ENCODE measurements around the gene ZFR2. TPM values are rescaled to one million over a fixed set of nuclear protein-coding genes. Genes with fewer than 3 reads are reported as not detected.

ZFR2 gene
- polyA plus RNA-seq, 3 donors, result not detected

DNA sequence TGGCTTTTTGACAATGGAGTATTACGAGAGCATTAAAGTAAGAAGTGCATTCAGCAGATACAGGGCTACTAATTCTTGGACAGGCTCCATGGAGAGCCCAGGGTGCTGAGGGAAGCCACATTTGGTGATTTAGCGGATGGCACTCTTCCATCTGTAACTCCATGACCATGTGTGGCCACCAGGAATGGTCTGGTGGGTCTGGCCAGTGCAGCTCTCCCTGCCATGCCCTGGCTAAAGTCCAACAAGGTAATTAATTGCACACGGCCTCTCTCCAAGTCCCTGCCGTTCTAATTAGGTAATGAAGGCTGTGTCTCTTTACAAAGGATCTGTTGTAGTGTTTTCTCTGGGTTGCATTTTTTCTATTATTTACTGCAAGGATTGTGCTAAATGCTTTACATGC, 4.3 kb upstream of the ZFR2 start:
- Mint-ChIP-seq H3K4me1 (no peaks in the 10 kb centered on the region), H3K36me3 (peaks cover 6 to 9% of the 10 kb centered on the region in 2 donors), H3K4me3 (no peak overlapping the region), H3K9me3 (peaks cover 8 to 21% (median 16%) of the 10 kb centered on the region in 7 donors), H3K27me3 (ENCODE audit: low read depth in 3 of 3) (peaks cover 30 to 41% (median 33%) of the 10 kb centered on the region in 3 donors), H3K27ac (no peak overlapping the region)
- Histone ChIP-seq H3K79me2 (ENCODE audit: insufficient read depth, low read length) (no peaks in the 10 kb centered on the region), H2AFZ (ENCODE audit: insufficient read depth, low read depth, low read length, poor library complexity, severe bottlenecking) (no peak overlapping the region), H3K27me3 (ENCODE audit: control insufficient read depth in 2 of 2, insufficient read depth in 2 of 2, low read length in 2 of 2) (peaks cover 5 to 22% of the 10 kb centered on the region in 2 donors), H4K20me1 (ENCODE audit: insufficient read depth, low read length) (no peaks in the 10 kb centered on the region), H3K9ac (ENCODE audit: insufficient read depth, low read length, poor library complexity, severe bottlenecking) (no peak overlapping the region), H3K9me3 (replicated peaks in 1 of 2; ENCODE audit: control insufficient read depth in 1 of 2, insufficient read depth in 1 of 2, low read length in 2 of 2) (peaks cover 11 to 14% of the 10 kb centered on the region in 2 donors), H3K4me3 (replicated peaks in 1 of 3; ENCODE audit: low read depth in 2 of 3, low read length in 3 of 3) (no peak overlapping the region), H3K27ac (ENCODE audit: low read depth in 1 of 2, low read length in 2 of 2) (no peak overlapping the region), H3K36me3 (replicated peaks in 1 of 2; ENCODE audit: control insufficient read depth in 1 of 2, insufficient read depth in 2 of 2, low read length in 2 of 2) (no peaks in the 10 kb centered on the region), H3K4me1 (ENCODE audit: control insufficient read depth in 1 of 2, insufficient read depth in 2 of 2, low read length in 2 of 2) (no peaks in the 10 kb centered on the region), H3K4me2 (replicated peaks; ENCODE audit: extremely low read depth, low read length, poor library complexity, severe bottlenecking) (no peak overlapping the region)
- intact Hi-C loops (cut with micrococcal nuclease), result no loop called here
- TF ChIP-seq, protein P1, sequence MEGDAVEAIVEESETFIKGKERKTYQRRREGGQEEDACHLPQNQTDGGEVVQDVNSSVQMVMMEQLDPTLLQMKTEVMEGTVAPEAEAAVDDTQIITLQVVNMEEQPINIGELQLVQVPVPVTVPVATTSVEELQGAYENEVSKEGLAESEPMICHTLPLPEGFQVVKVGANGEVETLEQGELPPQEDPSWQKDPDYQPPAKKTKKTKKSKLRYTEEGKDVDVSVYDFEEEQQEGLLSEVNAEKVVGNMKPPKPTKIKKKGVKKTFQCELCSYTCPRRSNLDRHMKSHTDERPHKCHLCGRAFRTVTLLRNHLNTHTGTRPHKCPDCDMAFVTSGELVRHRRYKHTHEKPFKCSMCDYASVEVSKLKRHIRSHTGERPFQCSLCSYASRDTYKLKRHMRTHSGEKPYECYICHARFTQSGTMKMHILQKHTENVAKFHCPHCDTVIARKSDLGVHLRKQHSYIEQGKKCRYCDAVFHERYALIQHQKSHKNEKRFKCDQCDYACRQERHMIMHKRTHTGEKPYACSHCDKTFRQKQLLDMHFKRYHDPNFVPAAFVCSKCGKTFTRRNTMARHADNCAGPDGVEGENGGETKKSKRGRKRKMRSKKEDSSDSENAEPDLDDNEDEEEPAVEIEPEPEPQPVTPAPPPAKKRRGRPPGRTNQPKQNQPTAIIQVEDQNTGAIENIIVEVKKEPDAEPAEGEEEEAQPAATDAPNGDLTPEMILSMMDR (IDR thresholded peaks at IDR 0.05), result no peak
- DNase-seq, result no peak
- 100% methylated on average over 2 of the region's 4 CpGs for WGBS (ENCODE audit: insufficient coverage)

DNA sequence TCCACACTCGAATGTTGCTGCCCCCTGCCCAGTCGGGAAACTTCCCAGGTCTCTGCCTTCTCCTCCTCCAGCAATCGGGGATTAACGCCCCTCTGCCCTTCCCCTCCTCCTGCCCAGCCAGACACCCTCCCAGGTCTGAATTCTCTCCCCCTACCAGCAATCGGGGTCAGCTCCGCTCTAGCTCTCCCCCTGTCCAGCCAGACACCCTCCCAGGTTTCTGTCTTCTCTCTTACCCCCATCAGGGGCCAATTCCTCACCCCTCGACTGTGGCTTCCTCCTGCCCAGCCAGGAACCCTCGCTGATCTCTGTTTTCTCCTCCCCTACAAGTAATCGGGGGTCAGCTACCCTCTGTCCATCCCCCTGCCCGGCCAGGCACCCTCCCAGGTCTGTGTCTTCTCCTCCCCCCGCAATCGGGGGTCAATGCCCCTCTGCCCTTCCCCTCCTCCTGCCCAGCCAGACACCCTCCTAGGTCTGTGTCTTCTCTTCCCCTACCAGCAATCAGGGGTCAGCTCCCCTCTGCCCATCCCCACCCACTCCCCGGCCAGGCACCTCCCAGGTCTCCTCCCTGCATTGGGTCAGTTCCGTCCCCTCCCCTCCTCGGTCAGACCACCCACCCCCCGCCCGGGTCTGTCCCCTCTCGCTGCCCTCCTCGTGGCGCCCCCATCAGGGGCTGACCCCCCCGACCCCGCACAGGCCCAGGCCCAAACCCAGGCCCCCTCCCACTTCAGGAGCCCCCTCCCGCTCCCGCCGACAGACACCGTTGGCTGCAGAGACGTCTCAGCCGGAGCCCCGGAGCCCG, 668 bp downstream of the ZFR2 start:
- peak overlapping the region in 1 of 2 donors; percentile 74 for H3K4me3 Mint-ChIP-seq
- Histone ChIP-seq H4K20me1 (ENCODE audit: insufficient read depth, low read length) (no peaks in the 10 kb centered on the region), H3K9ac (ENCODE audit: insufficient read depth, low read length, poor library complexity, severe bottlenecking) (no peak overlapping the region), H3K9me3 (replicated peaks in 1 of 2; ENCODE audit: control insufficient read depth in 1 of 2, insufficient read depth in 1 of 2, low read length in 2 of 2) (peaks cover 11 to 14% of the 10 kb centered on the region in 2 donors), H3K36me3 (replicated peaks in 1 of 2; ENCODE audit: control insufficient read depth in 1 of 2, insufficient read depth in 2 of 2, low read length in 2 of 2) (no peaks in the 10 kb centered on the region), H3K79me2 (ENCODE audit: insufficient read depth, low read length) (no peaks in the 10 kb centered on the region), H3K4me3 (replicated peaks in 1 of 3; ENCODE audit: low read depth in 2 of 3, low read length in 3 of 3) (no peak overlapping the region), H2AFZ (ENCODE audit: insufficient read depth, low read depth, low read length, poor library complexity, severe bottlenecking) (no peak overlapping the region), H3K27me3 (ENCODE audit: control insufficient read depth in 2 of 2, insufficient read depth in 2 of 2, low read length in 2 of 2) (peaks cover 11 to 47% of the 10 kb centered on the region in 2 donors), H3K27ac (ENCODE audit: low read depth in 1 of 2, low read length in 2 of 2) (no peak overlapping the region), H3K4me2 (replicated peaks; ENCODE audit: extremely low read depth, low read length, poor library complexity, severe bottlenecking) (peak overlapping the region; percentile 4), H3K4me1 (ENCODE audit: control insufficient read depth in 1 of 2, insufficient read depth in 2 of 2, low read length in 2 of 2) (no peaks in the 10 kb centered on the region)
- intact Hi-C loops (cut with micrococcal nuclease), result no loop called here
- WGBS (ENCODE audit: insufficient coverage), result 17% methylated on average over 21 of the region's 30 CpGs
- H3K27ac Mint-ChIP-seq, result peak overlapping the region in 2 of 7 donors; percentile 10 to 16
- H3K27me3 Mint-ChIP-seq (ENCODE audit: low read depth in 3 of 3), result peaks cover 40 to 67% (median 54%) of the 10 kb centered on the region in 3 donors
- DNase-seq, result no peak
- TF ChIP-seq, protein P1 (IDR thresholded peaks at IDR 0.05), result no peak
- H3K4me1 Mint-ChIP-seq, result no peaks in the 10 kb centered on the region
- peaks cover 6 to 12% of the 10 kb centered on the region in 2 donors for H3K36me3 Mint-ChIP-seq
- H3K9me3 Mint-ChIP-seq, result peaks cover 8 to 31% (median 18%) of the 10 kb centered on the region in 7 donors
